ENCODE results near the gene IQSEC1. TPM values are rescaled to one million over a fixed set of nuclear protein-coding genes. Genes with fewer than 3 reads are reported as not detected.

The IQSEC1 gene
- total and polyA plus RNA-seq, 2 of the 8 experiments (the other 6 are each of a cell fraction or from before 2014, with no cell fraction given) = 6.8 to 28.8 TPM

DNA sequence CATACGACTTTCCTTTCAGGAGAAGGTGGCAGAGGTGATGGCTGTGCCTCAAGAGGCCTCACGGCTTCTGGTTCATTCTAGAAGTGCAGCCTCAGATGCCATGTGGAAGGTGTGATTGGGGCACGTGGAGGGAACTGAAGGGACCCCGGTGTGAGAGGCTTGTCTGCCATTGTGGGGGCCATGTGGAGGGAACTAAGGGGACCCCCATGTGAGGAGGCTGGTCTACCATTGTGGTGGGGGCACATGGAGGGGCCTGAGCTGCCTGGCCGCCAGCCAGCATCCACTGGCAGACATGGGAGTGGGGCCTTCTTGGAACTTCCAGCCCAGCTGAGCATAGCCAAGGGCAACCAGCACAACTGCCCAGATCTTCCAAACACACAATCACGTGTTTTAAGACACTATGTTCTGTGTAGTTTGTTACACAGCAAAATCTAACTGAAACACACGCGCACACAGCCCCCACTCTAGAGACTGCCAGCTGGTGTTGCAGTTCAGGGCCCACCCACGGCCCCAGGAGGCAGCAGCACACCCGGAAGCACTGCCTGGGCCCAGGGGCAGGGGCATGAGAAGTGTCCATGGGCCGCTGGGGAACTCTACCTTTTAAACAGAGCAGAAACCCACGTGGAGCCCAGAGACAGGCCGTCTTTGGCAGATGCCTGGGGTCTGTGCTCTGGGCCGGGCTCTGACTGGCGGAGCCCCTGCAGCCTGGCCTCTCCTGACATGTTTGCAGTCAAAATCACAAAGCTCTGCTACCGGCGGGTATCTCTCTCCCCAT lies 66.8 kb downstream of the IQSEC1 start:
- H3K79me2 ChIP-seq (ENCODE audit: control insufficient read depth in 1 of 2, insufficient read depth in 2 of 2, low read length in 2 of 2) = no peaks in the 10 kb centered on the region
- H3K4me1 ChIP-seq (replicated peaks in 1 of 4; ENCODE audit: control insufficient read depth in 3 of 4, insufficient read depth in 4 of 4, low read length in 3 of 4) = peaks cover under 1 to 4% (median 3%) of the 10 kb centered on the region in 4 experiments; a peak in 6 of 7 replicates
- no peak for TF ChIP-seq TEAD4 (IDR thresholded peaks at IDR 0.05; ENCODE audit: low read depth, low read length)
- TF ChIP-seq ASH2L (IDR thresholded peaks at IDR 0.05; ENCODE audit: low read length) = no peak
- H3K18ac ChIP-seq (ENCODE audit: extremely low read depth, low read length) = no peak overlapping the region
- H3K9ac ChIP-seq (replicated peaks in 1 of 4; ENCODE audit: extremely low read depth in 1 of 4, low read depth in 3 of 4, low read length in 3 of 4) = no peak overlapping the region
- H4K20me1 ChIP-seq (replicated peaks in 1 of 2; ENCODE audit: control insufficient read depth in 1 of 2, insufficient read depth in 2 of 2, low read length in 2 of 2) = no peaks in the 10 kb centered on the region
- H2BK12ac ChIP-seq (ENCODE audit: low read depth, low read length) = no peak overlapping the region
- DNase-seq (ENCODE audit: low read depth in 1 of 2, low spot score in 2 of 2) (no peak), FAIRE-seq (no peak)
- H3K23me2 ChIP-seq (ENCODE audit: low read depth, low read length) = no peaks in the 10 kb centered on the region
- no peak overlapping the region for H3K56ac ChIP-seq (replicated peaks; ENCODE audit: insufficient read length, low read depth, low read length)
- H2AK5ac ChIP-seq (ENCODE audit: low read depth, low read length) = no peak overlapping the region
- 85% methylated on average over 16 of the region's 17 CpGs; no CpG with 5 or more reads in 1 of the 2 experiments for WGBS, 2 experiments (ENCODE audit: extremely low coverage in 1 of 2, insufficient coverage in 1 of 2, insufficient read length in 1 of 2, insufficient replicate concordance in 2 of 2, low coverage in 1 of 2, low lambda C conversion rate in 2 of 2, missing lambda C conversion rate in 1 of 2)
- H3K14ac ChIP-seq (ENCODE audit: insufficient read length) = no peak overlapping the region
- no peak overlapping the region for H2BK5ac ChIP-seq (ENCODE audit: low read depth, low read length)
- CTCF ChIA-PET (ENCODE audit: partially characterized antibody) = interaction anchor here (0.5 to 4.9 kb wide), 13 partner anchors 8 to 610 kb away, joined by 3 to 47 read pairs (median 5); no protein-coding TSS in a partner anchor
- no peak overlapping the region for H2BK20ac ChIP-seq (ENCODE audit: low read length)
- H3K9me3 ChIP-seq (ENCODE audit: insufficient read depth in 2 of 2, low read depth in 1 of 2, low read length in 1 of 2) = no peaks in the 10 kb centered on the region
- H3K27ac ChIP-seq (ENCODE audit: low read depth, low read length) = no peak overlapping the region
- H3K27me3 ChIP-seq (replicated peaks in 1 of 4; ENCODE audit: control insufficient read depth in 3 of 4, extremely low read depth in 1 of 4, insufficient read depth in 3 of 4, low read length in 3 of 4) = 0 out of 7 replicates have a peak, but pooled peaks cover 0 to 3% (median 0%) of the 10 kb centered on the region in 4 experiments
- no peak overlapping the region; the same call in 1 of the 2 replicates for H4K8ac ChIP-seq (ENCODE audit: extremely low read depth, insufficient read depth, low read length)
- no peak overlapping the region for H4K5ac ChIP-seq (ENCODE audit: insufficient read length, low read depth, low read length)
- no peak overlapping the region for H3K4me3 ChIP-seq (ENCODE audit: extremely low read depth in 1 of 4, insufficient read depth in 2 of 4, low read depth in 3 of 4, low read length in 4 of 4)
- no peak overlapping the region for H3K4me2 ChIP-seq (ENCODE audit: insufficient read depth in 1 of 2, low read depth in 2 of 2, low read length in 2 of 2)
- H3K36me3 ChIP-seq (ENCODE audit: control insufficient read depth in 2 of 4, insufficient read depth in 4 of 4, low read length in 3 of 4) = no peaks in the 10 kb centered on the region
- POLR2A ChIA-PET (ENCODE audit: partially characterized antibody) = interaction anchor here (1.2 kb wide), 1 partner anchor 11 kb away, joined by 4 read pairs; no protein-coding TSS in a partner anchor
- no peak overlapping the region for H3K4ac ChIP-seq (replicated peaks; ENCODE audit: insufficient read length, low read depth, low read length)
- no peak overlapping the region for H2BK15ac ChIP-seq (ENCODE audit: low read length)
- H3K79me1 ChIP-seq (ENCODE audit: low read depth, low read length) = no peaks in the 10 kb centered on the region
- no peak overlapping the region for H2BK120ac ChIP-seq (replicated peaks; ENCODE audit: low read depth, low read length)
- no peak overlapping the region for H3K23ac ChIP-seq (ENCODE audit: insufficient read length)
- H4K91ac ChIP-seq (replicated peaks; ENCODE audit: insufficient read length, low read length) = no peak overlapping the region
- no peak overlapping the region for H2AFZ ChIP-seq (ENCODE audit: low read length)
